Ovary (tissue), 3 donors: ENCODE measurements around the gene LARGE2.

Experiments
- POLR2A ChIP-seq: fragments of 450-650 bp; IDR thresholded peaks from one replicate; pipeline ENCODE4 v1.6.1; 2017; ENCODE audit warnings: antibody characterized with exemption, mild to moderate bottlenecking, moderate library complexity
- TF ChIP-seq, protein P1 (sequence below), 3 donors: fragments of 450-650 bp in 2 of 3; fragments of 200-600 bp in 1 of 3; IDR thresholded peaks; one replicate each; pipeline versions ENCODE4 v1.5.1 to v1.8.0; 2016 to 2022; ENCODE audit warnings: antibody characterized with exemption in 3 of 3, mild to moderate bottlenecking in 1 of 3
- donor health status: DM: no; HTN: no; CAD: no.

DNA sequence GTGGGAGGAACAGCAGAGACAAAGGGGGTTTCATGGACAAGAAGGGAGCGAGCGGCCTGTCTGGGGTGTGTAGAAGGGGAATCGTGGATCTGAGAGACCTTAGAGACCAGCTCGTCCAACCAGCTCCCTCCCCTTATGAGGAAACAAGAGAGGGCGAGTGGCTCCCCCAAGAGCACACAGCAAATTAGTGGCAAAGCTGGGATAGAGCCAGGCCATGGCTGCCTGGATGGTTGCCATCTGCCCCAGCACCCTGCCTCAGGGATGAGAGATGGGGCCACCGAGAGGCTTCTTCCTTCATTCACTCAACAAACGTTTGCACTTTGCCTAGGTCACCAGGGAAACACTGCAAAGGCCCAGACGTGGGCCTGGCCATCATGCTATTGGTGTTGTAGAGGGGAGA, 32.9 kb upstream of the LARGE2 start:
- TF ChIP-seq, protein P1, sequence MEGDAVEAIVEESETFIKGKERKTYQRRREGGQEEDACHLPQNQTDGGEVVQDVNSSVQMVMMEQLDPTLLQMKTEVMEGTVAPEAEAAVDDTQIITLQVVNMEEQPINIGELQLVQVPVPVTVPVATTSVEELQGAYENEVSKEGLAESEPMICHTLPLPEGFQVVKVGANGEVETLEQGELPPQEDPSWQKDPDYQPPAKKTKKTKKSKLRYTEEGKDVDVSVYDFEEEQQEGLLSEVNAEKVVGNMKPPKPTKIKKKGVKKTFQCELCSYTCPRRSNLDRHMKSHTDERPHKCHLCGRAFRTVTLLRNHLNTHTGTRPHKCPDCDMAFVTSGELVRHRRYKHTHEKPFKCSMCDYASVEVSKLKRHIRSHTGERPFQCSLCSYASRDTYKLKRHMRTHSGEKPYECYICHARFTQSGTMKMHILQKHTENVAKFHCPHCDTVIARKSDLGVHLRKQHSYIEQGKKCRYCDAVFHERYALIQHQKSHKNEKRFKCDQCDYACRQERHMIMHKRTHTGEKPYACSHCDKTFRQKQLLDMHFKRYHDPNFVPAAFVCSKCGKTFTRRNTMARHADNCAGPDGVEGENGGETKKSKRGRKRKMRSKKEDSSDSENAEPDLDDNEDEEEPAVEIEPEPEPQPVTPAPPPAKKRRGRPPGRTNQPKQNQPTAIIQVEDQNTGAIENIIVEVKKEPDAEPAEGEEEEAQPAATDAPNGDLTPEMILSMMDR (IDR thresholded peaks at IDR 0.05): no peak
- no peak for TF ChIP-seq POLR2A
